ENCODE data around the gene GPR176. TPM values are rescaled to one million over a fixed set of nuclear protein-coding genes. Genes with fewer than 3 reads are reported as not detected.

Gene GPR176
- total RNA-seq, 2 donors from 2014 or later, result 0.82 to 2.2 TPM

DNA sequence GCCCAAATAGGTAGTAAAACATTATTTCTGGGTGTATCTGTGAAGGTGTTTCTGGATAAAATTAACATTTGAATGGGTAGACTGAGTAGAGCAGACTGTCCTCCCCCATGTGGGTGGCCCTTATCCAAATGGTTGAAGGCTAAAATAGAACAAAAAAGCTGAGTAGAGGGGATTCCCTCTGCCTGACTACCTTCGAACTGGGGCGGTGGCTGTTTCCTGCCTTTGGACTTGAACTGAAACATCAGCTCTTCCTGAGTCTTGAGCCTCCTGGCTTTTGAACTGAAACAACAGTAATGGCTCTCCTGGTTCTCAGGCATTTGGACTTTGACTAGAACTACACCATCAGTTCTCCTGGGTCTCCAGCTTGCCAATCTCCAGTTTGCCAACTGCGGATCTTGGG lies 4.4 kb upstream of the GPR176 start:
- Histone ChIP-seq H3K27me3 (peaks cover 12% of the 10 kb centered on the region), H3K4me1 (peaks cover 11% of the 10 kb centered on the region), H3K9me3 (no peaks in the 10 kb centered on the region), H3K27ac (no peak overlapping the region), H3K9ac (ENCODE audit: low read depth in 2 of 2, low read length in 2 of 2) (no peak overlapping the region), H3K36me3 (no peaks in the 10 kb centered on the region), H3K4me3 (no peak overlapping the region)
- DNase-seq, result no peak
- TF ChIP-seq, protein P1, sequence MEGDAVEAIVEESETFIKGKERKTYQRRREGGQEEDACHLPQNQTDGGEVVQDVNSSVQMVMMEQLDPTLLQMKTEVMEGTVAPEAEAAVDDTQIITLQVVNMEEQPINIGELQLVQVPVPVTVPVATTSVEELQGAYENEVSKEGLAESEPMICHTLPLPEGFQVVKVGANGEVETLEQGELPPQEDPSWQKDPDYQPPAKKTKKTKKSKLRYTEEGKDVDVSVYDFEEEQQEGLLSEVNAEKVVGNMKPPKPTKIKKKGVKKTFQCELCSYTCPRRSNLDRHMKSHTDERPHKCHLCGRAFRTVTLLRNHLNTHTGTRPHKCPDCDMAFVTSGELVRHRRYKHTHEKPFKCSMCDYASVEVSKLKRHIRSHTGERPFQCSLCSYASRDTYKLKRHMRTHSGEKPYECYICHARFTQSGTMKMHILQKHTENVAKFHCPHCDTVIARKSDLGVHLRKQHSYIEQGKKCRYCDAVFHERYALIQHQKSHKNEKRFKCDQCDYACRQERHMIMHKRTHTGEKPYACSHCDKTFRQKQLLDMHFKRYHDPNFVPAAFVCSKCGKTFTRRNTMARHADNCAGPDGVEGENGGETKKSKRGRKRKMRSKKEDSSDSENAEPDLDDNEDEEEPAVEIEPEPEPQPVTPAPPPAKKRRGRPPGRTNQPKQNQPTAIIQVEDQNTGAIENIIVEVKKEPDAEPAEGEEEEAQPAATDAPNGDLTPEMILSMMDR (IDR thresholded peaks at IDR 0.05), result no peak
- intact Hi-C loops (cut with DNase I), result no loop called here

GRCh38 chr15:39922462-39923092 lies 2.5 kb upstream of the GPR176 start:
- TF ChIP-seq, protein P1 (IDR thresholded peaks at IDR 0.05), result no peak
- Histone ChIP-seq H3K4me3 (no peak overlapping the region), H3K4me1 (peaks cover 11% of the 10 kb centered on the region), H3K27me3 (peaks cover 14% of the 10 kb centered on the region), H3K36me3 (no peaks in the 10 kb centered on the region), H3K27ac (no peak overlapping the region), H3K9me3 (no peaks in the 10 kb centered on the region), H3K9ac (ENCODE audit: low read depth in 2 of 2, low read length in 2 of 2) (no peak overlapping the region)
- DNase-seq, result no peak
- intact Hi-C loops (cut with DNase I), result no loop called here

DNA sequence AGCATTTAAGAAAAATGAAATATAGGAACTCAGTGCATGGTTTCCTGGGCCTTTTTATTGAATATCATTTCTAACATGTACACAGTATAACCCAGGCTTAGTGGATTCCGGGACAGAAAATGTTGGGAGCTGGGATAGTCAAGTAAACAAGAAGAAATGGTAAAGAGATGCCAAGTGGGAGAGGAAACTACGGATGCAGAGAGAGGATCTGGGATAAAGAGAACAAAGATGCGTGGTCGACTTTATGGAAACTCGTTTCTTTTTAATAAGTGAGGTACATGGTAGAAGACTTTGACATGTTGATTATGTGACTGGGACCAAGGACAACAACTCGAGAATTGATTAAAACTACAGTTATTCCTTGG lies 1.2 kb upstream of the GPR176 start:
- Histone ChIP-seq H3K4me1 (peaks cover 11% of the 10 kb centered on the region), H3K36me3 (no peaks in the 10 kb centered on the region), H3K9ac (ENCODE audit: low read depth in 2 of 2, low read length in 2 of 2) (peak overlapping the region; percentile 41 to 62), H3K4me3 (peak overlapping the region; percentile 69), H3K9me3 (no peaks in the 10 kb centered on the region), H3K27me3 (peaks cover 14% of the 10 kb centered on the region), H3K27ac (no peak overlapping the region)
- DNase-seq, result no peak
- intact Hi-C loops (cut with DNase I), result no loop called here
- TF ChIP-seq, protein P1 (IDR thresholded peaks at IDR 0.05), result no peak

DNA sequence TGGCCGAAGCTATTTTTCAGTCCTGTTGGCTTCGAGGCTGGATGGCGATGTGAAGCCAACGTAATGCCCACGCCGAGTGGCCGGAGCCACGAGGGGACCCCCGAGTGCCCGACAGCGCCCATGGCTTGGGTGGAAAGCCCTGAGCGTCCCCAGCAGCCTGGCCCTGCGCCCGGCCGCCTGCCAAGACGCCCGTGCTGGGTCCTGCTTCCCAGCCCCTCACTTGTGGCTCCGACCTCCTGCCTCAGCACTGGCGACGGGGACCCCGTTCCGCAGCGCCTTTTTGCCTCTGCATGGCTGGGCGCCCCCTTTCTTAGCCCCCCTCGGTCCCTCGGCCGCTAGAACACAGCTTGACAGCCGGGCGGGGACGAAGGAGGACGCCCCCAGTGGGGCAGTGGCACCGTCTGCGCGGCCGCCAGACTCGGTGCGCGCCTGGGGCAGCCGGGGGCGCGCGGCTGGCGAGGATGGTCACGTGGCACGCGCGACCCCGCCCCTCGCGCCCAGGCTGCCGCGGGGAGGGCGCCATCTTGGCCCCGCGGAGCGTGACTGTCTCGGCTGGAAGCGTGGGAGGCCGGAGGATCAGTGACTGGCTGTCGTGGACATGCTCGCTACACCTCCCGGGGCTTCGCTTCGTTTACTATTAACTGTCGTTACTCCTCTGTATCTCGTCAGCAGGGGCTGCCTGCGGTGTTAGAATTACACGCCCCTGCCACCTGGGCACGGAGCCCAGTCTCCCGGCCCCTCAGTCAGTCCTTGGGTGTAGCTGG lies 626 bp upstream of the GPR176 start:
- intact Hi-C loops (cut with DNase I), result no loop called here

DNA sequence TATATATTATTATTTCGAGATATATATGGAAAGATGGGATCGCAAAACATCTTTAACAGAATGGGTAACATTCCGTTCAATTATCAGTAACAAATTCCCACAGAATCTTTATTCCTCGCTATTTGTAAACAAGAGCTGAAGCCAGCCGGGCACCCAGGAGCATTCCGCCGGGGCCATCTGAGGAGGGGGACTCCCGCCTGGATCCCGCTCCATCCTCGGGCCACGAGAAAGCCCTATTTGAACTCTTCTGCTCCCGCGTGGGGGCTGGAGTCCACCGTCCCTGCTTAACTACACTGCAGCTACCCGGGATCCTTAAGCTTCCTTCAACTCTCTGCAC lies 687 bp downstream of the GPR176 start:
- DNase-seq, result peak; percentile 20
- Histone ChIP-seq H3K4me3 (peak overlapping the region; percentile 69), H3K4me1 (peaks cover 11% of the 10 kb centered on the region), H3K9ac (ENCODE audit: low read depth in 2 of 2, low read length in 2 of 2) (peak overlapping the region; percentile 34 to 62), H3K27ac (no peak overlapping the region), H3K9me3 (no peaks in the 10 kb centered on the region), H3K27me3 (peaks cover 14% of the 10 kb centered on the region), H3K36me3 (no peaks in the 10 kb centered on the region)
- TF ChIP-seq, protein P1 (IDR thresholded peaks at IDR 0.05), result no peak
- intact Hi-C loops (cut with DNase I), result no loop called here

More for the DNA sequence above, 626 bp upstream of the GPR176 start:
- Histone ChIP-seq H3K36me3 (no peaks in the 10 kb centered on the region), H3K4me1 (peaks cover 11% of the 10 kb centered on the region), H3K27ac (peak overlapping the region; percentile 25), H3K9ac (ENCODE audit: low read depth in 2 of 2, low read length in 2 of 2) (peak overlapping the region; percentile 41 to 62), H3K27me3 (peaks cover 14% of the 10 kb centered on the region), H3K4me3 (peak overlapping the region; percentile 69), H3K9me3 (no peaks in the 10 kb centered on the region)
- peak; percentile 75 for DNase-seq
- TF ChIP-seq, protein P1 (IDR thresholded peaks at IDR 0.05), result no peak

All from colonic mucosa (tissue), 4 donors.